Karpas-422 (cell line): ENCODE measurements around the gene CTBP2. TPM values are rescaled to one million over a fixed set of nuclear protein-coding genes. Genes with fewer than 3 reads are reported as not detected.

Experiments
- DNase-seq: peaks from one replicate; pipeline ENCODE4 v3.0.0-alpha.2; 2015
- H2AFZ ChIP-seq: fragments of 200-600 bp; sonication (generic); 2 replicates; pipeline ENCODE4 v1.6.1; 2014; ENCODE audit warnings: antibody characterized with exemption, low read length, mixed read lengths
- H3K27ac ChIP-seq: fragments of 200-600 bp; sonication (generic); 2 replicates; pipeline ENCODE4 v1.5.1; 2014; ENCODE audit warnings: mild to moderate bottlenecking, low read length, moderate library complexity
- H3K27me3 ChIP-seq: fragments of 200-600 bp; sonication (generic); 2 replicates; pipeline ENCODE4 v1.6.1; 2014; ENCODE audit warnings: low read length, mixed read lengths
- H3K36me3 ChIP-seq: fragments of 200-600 bp; sonication (generic); 2 replicates; pipeline ENCODE4 v1.6.1; 2014; ENCODE audit warnings: low read length, mixed read lengths; ENCODE audit not compliant: insufficient read depth
- H3K4me1 ChIP-seq: fragments of 200-600 bp; sonication (generic); 2 replicates; pipeline ENCODE4 v1.6.1; 2014; ENCODE audit warnings: mild to moderate bottlenecking, low read length, mixed read lengths
- H3K4me2 ChIP-seq: fragments of 200-600 bp; sonication (generic); 2 replicates; pipeline ENCODE4 v1.6.1; 2014; ENCODE audit warnings: low read length, low read depth, mild to moderate bottlenecking; ENCODE audit not compliant: poor library complexity, severe bottlenecking
- H3K4me3 ChIP-seq: fragments of 200-600 bp; sonication (generic); 2 replicates; pipeline ENCODE4 v1.5.1; 2014; ENCODE audit warnings: mild to moderate bottlenecking, antibody characterized with exemption, low read length, mixed read lengths
- H3K79me2 ChIP-seq: fragments of 200-600 bp; sonication (generic); 2 replicates; pipeline ENCODE4 v1.6.1; 2014; ENCODE audit warnings: mild to moderate bottlenecking, low read length, mixed read lengths
- H3K9ac ChIP-seq: fragments of 200-600 bp; sonication (generic); 2 replicates; pipeline ENCODE4 v1.6.0; 2014; ENCODE audit warnings: low read length
- H3K9me2 ChIP-seq: fragments of 200-600 bp; sonication (generic), shearing (Covaris generic); replicated peaks from 2 replicates; pipeline ENCODE4 v1.6.0; 2014; ENCODE audit warnings: mild to moderate bottlenecking, low read length, moderate library complexity; ENCODE audit not compliant: insufficient read depth
- H3K9me3 ChIP-seq: fragments of 300-700, 200-600 bp; sonication (generic); 2 replicates; pipeline ENCODE4 v1.6.1; 2014; ENCODE audit warnings: low read length, mixed read lengths
- H4K20me1 ChIP-seq: fragments of 200-600 bp; sonication (generic); 2 replicates; pipeline ENCODE4 v1.6.1; 2014; ENCODE audit warnings: mild to moderate bottlenecking, antibody characterized with exemption, low read length, low read depth; ENCODE audit not compliant: insufficient read depth
- total RNA-seq: library from RNA; depleted of rRNA; stranded (reverse); fragments of >200 nt; shearing (Covaris generic); gene quantifications from 2 replicates; pipeline ENCODE4 v1.2.3, GENCODE V29; 2014; ENCODE audit warnings: low replicate concordance

The CTBP2 gene
- total RNA-seq, 1 experiment from 2014 or later = 0.15 TPM

DNA sequence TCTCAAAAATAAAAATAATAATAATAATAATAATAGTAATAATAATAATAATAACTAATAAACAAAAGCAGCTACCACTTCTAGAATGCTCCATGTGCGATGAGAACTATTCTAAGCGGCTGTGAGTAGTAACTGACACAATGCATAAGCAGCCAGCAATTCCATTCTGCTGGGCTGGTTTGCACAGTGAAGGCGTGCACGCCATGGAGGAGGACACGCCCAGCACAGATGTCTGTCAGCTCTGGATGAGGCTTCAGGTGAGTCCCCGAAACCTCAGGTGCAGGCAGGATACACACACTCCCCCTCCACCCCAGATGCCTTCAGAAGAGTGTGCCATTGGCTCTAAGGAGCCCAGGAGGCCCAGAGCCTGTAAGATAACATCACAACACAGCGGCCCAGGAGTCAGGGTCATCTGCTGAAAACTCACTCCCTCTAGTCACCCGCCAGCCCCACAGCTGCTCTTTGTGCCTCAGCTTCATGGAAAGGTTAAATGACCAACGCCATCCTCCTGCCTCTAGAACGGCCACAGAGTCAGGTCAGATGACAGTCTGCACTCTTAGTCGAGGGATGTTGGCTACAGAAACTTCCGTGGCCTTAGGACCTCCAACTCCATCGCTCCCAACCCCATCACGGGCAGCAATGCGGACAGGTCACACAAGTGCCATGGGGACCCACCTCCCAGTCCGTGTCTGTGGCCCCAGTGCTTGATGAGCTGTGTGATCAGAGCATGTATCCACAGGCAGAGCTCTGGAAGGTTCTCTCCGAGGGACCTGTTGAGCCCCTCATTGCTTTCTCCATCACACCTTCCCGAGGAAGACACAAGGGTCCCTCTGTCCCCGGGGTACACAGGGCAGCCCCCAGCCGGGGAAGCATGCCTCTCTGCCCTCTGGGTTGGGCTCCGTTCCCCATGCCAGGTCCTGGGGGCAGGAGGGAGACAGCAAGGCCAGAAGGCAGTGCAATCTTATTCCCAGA lies 103.9 kb downstream of the CTBP2 start:
- Histone ChIP-seq H3K4me1 (peaks cover 15% of the 10 kb centered on the region), H3K9me3 (no peaks in the 10 kb centered on the region), H3K4me3 (no peak overlapping the region), H3K9ac (no peak overlapping the region), H2AFZ (no peak overlapping the region), H3K79me2 (no peaks in the 10 kb centered on the region), H3K9me2 (no peaks in the 10 kb centered on the region), H3K27me3 (no peaks in the 10 kb centered on the region), H4K20me1 (0 out of 2 replicates have a peak, but pooled peaks cover 5% of the 10 kb centered on the region), H3K36me3 (no peaks in the 10 kb centered on the region), H3K4me2 (no peak overlapping the region), H3K27ac (no peak overlapping the region)
- DNase-seq = no peak

DNA sequence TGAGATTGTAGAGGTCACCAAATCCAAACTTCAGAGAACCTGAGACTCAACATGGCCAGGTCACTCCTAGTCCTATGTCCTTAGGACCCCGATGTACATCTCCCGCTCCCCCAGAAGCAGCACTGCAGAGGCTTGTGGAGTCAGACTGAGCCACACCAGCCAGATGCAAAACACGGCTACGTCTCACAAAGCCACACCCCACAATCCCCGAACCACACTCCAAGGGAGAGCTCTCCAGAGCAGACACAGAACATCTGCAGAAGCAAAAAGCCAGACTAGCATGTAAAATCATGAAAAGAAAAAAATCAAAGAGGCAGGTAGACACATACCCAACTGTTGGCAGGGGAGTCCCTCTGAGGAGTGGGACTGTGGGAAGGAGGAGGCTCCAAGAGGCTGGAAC lies 104.9 kb downstream of the CTBP2 start:
- H3K4me1 ChIP-seq = peaks cover 6% of the 10 kb centered on the region
- H3K27me3 ChIP-seq = no peaks in the 10 kb centered on the region
- H3K4me3 ChIP-seq = no peak overlapping the region
- H3K9me3 ChIP-seq = no peaks in the 10 kb centered on the region
- H3K36me3 ChIP-seq = no peaks in the 10 kb centered on the region
- peak; percentile 45 for DNase-seq
- no peak overlapping the region for H2AFZ ChIP-seq
- H4K20me1 ChIP-seq = 0 out of 2 replicates have a peak, but pooled peaks cover 5% of the 10 kb centered on the region
- no peak overlapping the region for H3K27ac ChIP-seq
- H3K9me2 ChIP-seq = no peaks in the 10 kb centered on the region
- no peaks in the 10 kb centered on the region for H3K79me2 ChIP-seq
- H3K9ac ChIP-seq = no peak overlapping the region
- no peak overlapping the region for H3K4me2 ChIP-seq

DNA sequence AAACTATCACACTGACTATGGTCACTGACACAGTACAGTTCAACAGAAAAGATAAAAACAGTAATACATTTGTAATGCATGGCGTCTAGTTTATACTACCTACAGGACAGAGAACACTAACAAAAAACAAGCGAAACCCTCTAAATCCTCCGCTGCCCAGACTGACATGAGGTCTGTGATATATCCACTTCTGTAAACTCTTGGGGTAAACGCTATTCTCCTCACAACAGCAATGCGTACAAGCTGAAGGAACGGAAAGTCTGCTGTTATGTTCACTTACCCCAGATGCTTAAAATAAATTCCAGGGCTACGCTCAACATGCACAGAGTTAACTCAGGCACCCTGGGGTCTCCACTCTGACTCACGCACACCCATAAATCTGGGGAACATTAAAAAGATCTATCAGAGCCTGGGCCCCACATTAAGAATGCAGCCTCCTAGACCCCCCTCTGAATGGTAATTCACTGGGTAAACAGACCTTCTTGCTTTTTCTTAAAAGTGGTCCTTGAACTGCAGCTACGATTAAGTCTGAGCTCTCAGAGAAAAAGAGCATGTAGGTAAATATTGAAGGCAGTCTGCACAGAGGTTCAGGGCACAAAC lies 105.6 kb downstream of the CTBP2 start:
- Histone ChIP-seq H3K4me1 (peaks cover 6% of the 10 kb centered on the region), H3K79me2 (no peaks in the 10 kb centered on the region), H3K36me3 (no peaks in the 10 kb centered on the region), H3K9ac (no peak overlapping the region), H4K20me1 (0 out of 2 replicates have a peak, but pooled peaks cover 5% of the 10 kb centered on the region), H3K9me3 (no peaks in the 10 kb centered on the region), H2AFZ (no peak overlapping the region), H3K27me3 (no peaks in the 10 kb centered on the region), H3K4me3 (no peak overlapping the region), H3K4me2 (no peak overlapping the region), H3K27ac (no peak overlapping the region), H3K9me2 (no peaks in the 10 kb centered on the region)
- no peak for DNase-seq

DNA sequence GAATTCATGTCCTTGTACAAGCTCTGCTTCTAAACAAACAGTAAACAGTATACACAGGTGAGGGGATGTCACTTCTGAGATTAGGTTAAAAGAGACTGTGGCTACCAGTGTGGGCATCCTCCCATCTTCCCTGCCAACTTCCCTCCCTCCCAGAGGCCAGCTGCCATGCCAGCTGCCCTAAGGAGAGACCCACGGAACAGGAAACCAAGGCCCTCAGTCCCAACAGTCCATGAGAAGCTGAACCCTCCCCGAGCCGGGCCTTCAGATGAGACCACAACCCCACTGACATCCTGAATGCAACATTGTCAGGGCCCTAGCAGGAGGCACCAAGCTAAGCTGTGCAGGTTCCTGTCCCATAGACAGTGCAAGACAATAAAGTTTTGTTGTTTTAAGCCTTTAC lies 106.1 kb downstream of the CTBP2 start:
- H3K9me2 ChIP-seq = no peaks in the 10 kb centered on the region
- no peak overlapping the region for H2AFZ ChIP-seq
- DNase-seq = no peak
- H3K4me1 ChIP-seq = peaks cover 6% of the 10 kb centered on the region
- H3K27me3 ChIP-seq = no peaks in the 10 kb centered on the region
- H3K9me3 ChIP-seq = no peaks in the 10 kb centered on the region
- H3K36me3 ChIP-seq = no peaks in the 10 kb centered on the region
- no peak overlapping the region for H3K9ac ChIP-seq
- no peaks in the 10 kb centered on the region for H3K79me2 ChIP-seq
- H3K27ac ChIP-seq = no peak overlapping the region
- H4K20me1 ChIP-seq = 0 out of 2 replicates have a peak, but pooled peaks cover 5% of the 10 kb centered on the region
- no peak overlapping the region for H3K4me2 ChIP-seq
- H3K4me3 ChIP-seq = no peak overlapping the region

DNA sequence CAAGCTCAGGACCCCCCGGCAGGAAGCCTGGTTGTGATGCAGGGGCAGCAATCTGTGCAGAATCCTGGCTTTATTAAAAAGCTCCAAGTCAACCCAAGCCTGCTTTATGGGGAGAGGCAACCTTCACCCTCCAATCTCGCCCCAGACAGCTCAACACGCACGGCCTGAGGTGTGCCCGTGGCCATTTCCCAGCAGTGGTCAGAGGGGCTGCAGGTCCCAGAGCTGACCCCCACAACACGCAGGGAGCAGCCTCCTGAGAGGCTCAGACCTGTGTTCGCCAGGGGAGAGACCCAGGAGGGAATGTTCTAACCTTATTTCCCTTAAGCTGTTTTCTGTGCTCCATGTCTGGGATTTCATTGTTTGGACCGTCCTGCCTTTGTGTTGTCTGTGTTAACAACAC lies 108.2 kb downstream of the CTBP2 start:
- H3K9ac ChIP-seq = no peak overlapping the region
- no peaks in the 10 kb centered on the region for H3K27me3 ChIP-seq
- no peak overlapping the region for H3K4me3 ChIP-seq
- no peaks in the 10 kb centered on the region for H3K9me2 ChIP-seq
- no peaks in the 10 kb centered on the region for H3K9me3 ChIP-seq
- no peak for DNase-seq
- H4K20me1 ChIP-seq = 0 out of 2 replicates have a peak, but pooled peaks cover 8% of the 10 kb centered on the region
- H3K4me1 ChIP-seq = peaks cover 6% of the 10 kb centered on the region
- H3K79me2 ChIP-seq = no peaks in the 10 kb centered on the region
- H3K4me2 ChIP-seq = no peak overlapping the region
- no peak overlapping the region for H2AFZ ChIP-seq
- no peak overlapping the region for H3K27ac ChIP-seq
- no peaks in the 10 kb centered on the region for H3K36me3 ChIP-seq

DNA sequence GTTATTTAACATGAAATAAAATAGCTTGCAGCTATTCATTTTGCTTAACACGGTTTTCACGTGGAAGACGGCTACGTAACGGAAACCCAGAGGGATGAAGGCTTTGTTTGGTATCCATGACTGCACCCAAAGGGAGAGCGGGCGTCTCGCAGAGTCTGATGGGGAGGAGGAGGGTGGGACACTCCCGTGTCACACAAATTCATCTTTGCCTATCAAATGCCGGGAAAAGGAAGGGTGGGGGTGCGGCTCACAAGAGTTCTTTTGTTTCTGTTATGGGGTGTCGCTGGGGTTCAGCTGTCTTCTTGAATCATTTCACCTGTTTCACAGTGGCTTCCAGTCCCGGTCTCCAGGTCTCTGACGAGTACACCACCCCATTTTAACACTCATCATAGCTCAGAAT lies 110.0 kb downstream of the CTBP2 start:
- no peaks in the 10 kb centered on the region for H3K9me3 ChIP-seq
- no peaks in the 10 kb centered on the region for H3K9me2 ChIP-seq
- no peaks in the 10 kb centered on the region for H3K36me3 ChIP-seq
- H4K20me1 ChIP-seq = 0 out of 2 replicates have a peak, but pooled peaks cover 3% of the 10 kb centered on the region
- no peaks in the 10 kb centered on the region for H3K27me3 ChIP-seq
- H3K27ac ChIP-seq = no peak overlapping the region
- no peak overlapping the region for H3K4me3 ChIP-seq
- peaks cover 2% of the 10 kb centered on the region for H3K4me1 ChIP-seq
- DNase-seq = no peak
- H2AFZ ChIP-seq = no peak overlapping the region
- H3K79me2 ChIP-seq = no peaks in the 10 kb centered on the region
- H3K4me2 ChIP-seq = no peak overlapping the region
- H3K9ac ChIP-seq = no peak overlapping the region

DNA sequence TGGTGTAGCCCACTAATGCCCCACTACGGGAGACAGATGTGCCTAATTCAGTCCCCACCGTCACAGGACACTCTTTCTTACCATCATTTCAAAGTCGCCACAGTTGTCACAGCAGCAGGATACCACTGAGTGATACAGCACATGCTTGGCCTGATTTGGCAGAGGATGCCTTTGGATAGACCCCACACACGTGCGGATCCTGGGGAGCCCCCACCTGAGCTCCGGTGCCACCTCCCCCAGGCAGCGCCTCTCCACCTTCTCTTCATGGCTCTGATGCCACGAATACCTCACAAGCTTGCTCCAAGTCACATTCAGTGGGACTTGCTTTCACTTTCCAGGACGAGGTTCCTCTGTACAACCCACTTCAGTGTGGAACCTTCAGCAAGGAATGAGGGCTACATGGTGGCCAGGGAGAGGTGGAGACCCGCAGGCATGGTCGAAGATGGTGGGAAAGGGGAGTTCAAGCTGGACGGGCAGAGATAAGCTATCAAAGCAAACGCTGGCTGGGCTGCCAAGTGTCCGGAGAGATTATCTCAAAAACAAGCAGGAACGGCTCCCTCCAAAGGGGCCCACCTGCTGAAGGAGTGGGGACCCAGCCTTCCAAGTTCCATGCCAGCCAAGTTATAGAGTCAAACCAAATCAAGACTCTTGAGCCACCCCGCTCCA lies 111.0 kb downstream of the CTBP2 start:
- H3K4me1 ChIP-seq = no peaks in the 10 kb centered on the region
- no peaks in the 10 kb centered on the region for H3K27me3 ChIP-seq
- no peaks in the 10 kb centered on the region for H3K9me2 ChIP-seq
- no peak overlapping the region for H3K9ac ChIP-seq
- no peak overlapping the region for H3K4me3 ChIP-seq
- H3K4me2 ChIP-seq = no peak overlapping the region
- no peak overlapping the region for H3K27ac ChIP-seq
- DNase-seq = no peak
- no peak overlapping the region for H2AFZ ChIP-seq
- H3K79me2 ChIP-seq = no peaks in the 10 kb centered on the region
- H3K9me3 ChIP-seq = no peaks in the 10 kb centered on the region
- H3K36me3 ChIP-seq = no peaks in the 10 kb centered on the region
- H4K20me1 ChIP-seq = 0 out of 2 replicates have a peak, but pooled peaks cover 3% of the 10 kb centered on the region
